Naive thymus-derived CD4-positive, alpha-beta T cell (primary cell): Measurements from ENCODE around the gene LSM4. TPM values are rescaled to one million over a fixed set of nuclear protein-coding genes. Genes with fewer than 3 reads are reported as not detected.

ENCODE experiments used
- ATAC-seq: fragments of 150-1000 bp; cut with Tn5 transposase; 2 replicates; pipeline ENCODE4 v1.10.0; 2021; ENCODE audit warnings: mild to moderate bottlenecking, moderate library complexity
- CTCF ChIA-PET: fragments of 350-600 bp; sonication (Branson Sonifier 250); formaldehyde crosslinking; loops from one replicate; lab custom pipeline; 2021; ENCODE audit warnings: antibody characterized with exemption; lab: Charles Lee
- POLR2A ChIA-PET: fragments of 350-600 bp; sonication (Branson Sonifier 250); formaldehyde crosslinking; loops from one replicate; lab custom pipeline; 2021; ENCODE audit warnings: antibody characterized with exemption, inconsistent platforms; lab: Charles Lee
- DNase-seq, 9 donors: peaks; one replicate each; pipeline versions ENCODE4 v3.0.0 to v3.0.0-alpha.2; 2020 to 2022; ENCODE audit warnings: mixed read lengths in 1 of 9
- H3K27ac ChIP-seq: one replicate; pipeline ENCODE4 v1.7.0; 2013; ENCODE audit warnings: mild to moderate bottlenecking, low read depth, low read length, moderate library complexity
- H3K27me3 ChIP-seq, 2 donors: one replicate each; pipeline ENCODE4 v1.7.0; 2013; ENCODE audit warnings: low read length in 2 of 2, mild to moderate bottlenecking in 2 of 2, moderate library complexity in 2 of 2; ENCODE audit not compliant: control insufficient read depth in 2 of 2, insufficient read depth in 2 of 2
- H3K36me3 ChIP-seq, 3 experiments: 1 replicate in 2 of 3; 2 replicates in 1 of 3; pipeline ENCODE4 v1.7.0; 2013; ENCODE audit warnings: low read length in 3 of 3, mild to moderate bottlenecking in 3 of 3, moderate library complexity in 1 of 3; ENCODE audit not compliant: insufficient read depth in 3 of 3, control insufficient read depth in 2 of 3
- H3K4me1 ChIP-seq, 2 donors: one replicate each; pipeline ENCODE4 v1.7.0; 2013; ENCODE audit warnings: low read length in 2 of 2, mild to moderate bottlenecking in 2 of 2, moderate library complexity in 1 of 2; ENCODE audit not compliant: control insufficient read depth in 2 of 2, insufficient read depth in 2 of 2
- H3K4me3 ChIP-seq: 2 replicates; pipeline ENCODE4 v1.7.0; 2013; ENCODE audit warnings: mild to moderate bottlenecking, low read length
- H3K9me3 ChIP-seq, 3 experiments: 1 replicate in 2 of 3; 2 replicates in 1 of 3; pipeline ENCODE4 v1.7.0; 2013; ENCODE audit warnings: low read length in 3 of 3; ENCODE audit not compliant: control insufficient read depth in 2 of 3
- H3K27ac Mint-ChIP-seq, 9 donors: one replicate each; pipeline ENCODE4 v1.8.0; 2020 to 2022; ENCODE audit warnings: mixed read lengths in 9 of 9, mild to moderate bottlenecking in 8 of 9, moderate library complexity in 5 of 9, inconsistent platforms in 2 of 9
- H3K27me3 Mint-ChIP-seq, 5 donors: one replicate each; pipeline ENCODE4 v1.8.0; 2021 to 2022; ENCODE audit warnings: mixed read lengths in 5 of 5, mild to moderate bottlenecking in 1 of 5
- H3K36me3 Mint-ChIP-seq, 5 donors: one replicate each; pipeline ENCODE4 v1.8.0; 2020 to 2022; ENCODE audit warnings: mixed read lengths in 5 of 5, mild to moderate bottlenecking in 3 of 5, inconsistent platforms in 1 of 5
- H3K4me1 Mint-ChIP-seq, 7 donors: one replicate each; pipeline ENCODE4 v1.8.0; 2020 to 2022; ENCODE audit warnings: mixed read lengths in 7 of 7, mild to moderate bottlenecking in 3 of 7, inconsistent platforms in 1 of 7
- H3K4me3 Mint-ChIP-seq, 10 donors: one replicate each; pipeline ENCODE4 v1.8.0; 2020 to 2022; ENCODE audit warnings: mild to moderate bottlenecking in 10 of 10, mixed read lengths in 10 of 10, moderate library complexity in 6 of 10, inconsistent platforms in 2 of 10
- H3K9me3 Mint-ChIP-seq, 11 donors: one replicate each; pipeline ENCODE4 v1.8.0; 2020 to 2022; ENCODE audit warnings: mixed read lengths in 11 of 11, mild to moderate bottlenecking in 4 of 11, inconsistent platforms in 1 of 11, moderate library complexity in 1 of 11
- intact Hi-C, 2 donors: fragments of 100-400 bp; cut with micrococcal nuclease; formaldehyde crosslinking; loops; one replicate each; pipeline ENCODE4 v1.15.1; 2023
- polyA plus RNA-seq, 2 donors: library from polyadenylated mRNA; unstranded; fragments of 300-500 nt; fragmentation: Illumina TruSeq; gene quantifications; one replicate each; pipeline ENCODE4 v1.2.3, GENCODE V29; 2021
- total RNA-seq, 6 experiments: library from RNA in 5 of 6; stranded (reverse) in 5 of 6; gene quantifications; 1 replicate in 5 of 6; 2 replicates in 1 of 6; pipeline ENCODE4 v1.2.3 and lab custom pipeline; 2021 to 2026

The LSM4 gene
- total and polyA plus RNA-seq, 7 experiments from 2014 or later: 45.3 to 163 (median 67.5) TPM

DNA sequence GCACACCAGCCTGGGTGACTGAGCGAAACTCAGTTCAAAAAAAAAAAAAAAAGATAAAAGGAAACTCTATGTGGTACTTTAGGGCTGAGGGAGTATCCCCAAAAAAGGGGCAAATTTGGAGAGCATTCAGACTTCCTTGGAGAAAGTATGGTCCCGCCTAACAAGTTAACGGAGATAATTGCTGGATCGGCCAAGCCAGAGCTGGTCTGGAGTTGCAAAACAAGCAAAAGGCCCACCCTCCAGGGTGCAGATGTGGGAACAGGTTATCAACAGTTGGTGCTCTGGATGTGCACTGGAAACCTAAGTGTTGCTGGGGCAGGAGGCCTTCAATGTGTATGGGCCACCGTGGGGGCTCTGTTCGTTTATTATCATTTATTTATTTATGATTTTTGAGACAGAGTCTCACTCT lies 51.4 kb downstream of the LSM4 start:
- Mint-ChIP-seq H3K36me3 (peaks cover 0 to 11% (median 5%) of the 10 kb centered on the region in 5 donors), H3K4me3 (peak overlapping the region in 2 of 10 donors; percentile 7 to 16), H3K27me3 (no peaks in the 10 kb centered on the region), H3K4me1 (peaks cover 10 to 28% (median 20%) of the 10 kb centered on the region in 7 donors), H3K27ac (peak overlapping the region in 5 of 9 donors; percentile 1 to 86 (median 64)), H3K9me3 (peaks cover 0 to 68% (median 0%) of the 10 kb centered on the region in 11 donors)
- no peak overlapping the region for H3K4me3 ChIP-seq
- H3K9me3 ChIP-seq: no peaks in the 10 kb centered on the region
- ChIA-PET CTCF (interaction anchor here (0.7 to 2.3 kb wide), 3 partner anchors 8 to 361 kb away, joined by 5 to 6 read pairs (median 5); no protein-coding TSS in a partner anchor), POLR2A (interaction anchor here (1.0 to 4.2 kb wide), 3 partner anchors 8 to 58 kb away, joined by 3 to 30 read pairs (median 3); partner anchors contain the start of gene JUND)
- no peak for DNase-seq
- intact Hi-C loops: loop anchor here in 1 of 2 donors (5.0 kb wide), 1 partner anchor 141 kb away; no protein-coding TSS in a partner anchor
- peaks cover 0 to 23% (median 8%) of the 10 kb centered on the region in 3 experiments for H3K36me3 ChIP-seq
- no peaks in the 10 kb centered on the region for H3K27me3 ChIP-seq
- H3K4me1 ChIP-seq: peaks cover 4 to 27% of the 10 kb centered on the region in 2 donors
- ATAC-seq: no peak
- no peak overlapping the region for H3K27ac ChIP-seq

DNA sequence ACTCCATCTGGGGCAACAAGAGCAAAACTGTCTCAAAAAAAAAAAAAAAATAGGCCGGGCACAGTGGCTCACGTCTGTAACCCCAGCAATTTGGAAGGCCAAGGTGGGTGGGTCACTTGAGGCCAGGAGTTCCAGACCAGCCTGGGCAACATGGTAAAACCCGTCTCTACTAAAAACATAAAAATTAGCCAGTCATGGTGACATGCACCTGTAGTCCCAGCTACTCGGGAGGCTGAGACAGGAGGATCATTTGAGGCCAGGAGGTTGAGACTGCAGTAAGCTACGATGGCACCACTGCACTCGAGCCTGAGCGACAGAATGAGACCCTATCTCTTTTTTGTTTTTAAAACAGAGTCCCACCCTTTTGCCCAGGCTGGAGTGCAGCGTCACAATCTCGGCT lies 52.5 kb downstream of the LSM4 start:
- peaks cover 10 to 25% (median 17%) of the 10 kb centered on the region in 7 donors for H3K4me1 Mint-ChIP-seq
- ATAC-seq: no peak
- peaks cover 0 to 17% (median 5%) of the 10 kb centered on the region in 5 donors for H3K36me3 Mint-ChIP-seq
- H3K4me3 ChIP-seq: no peak overlapping the region
- CTCF ChIA-PET: interaction anchor here (1.9 to 2.3 kb wide), 2 partner anchors 9 to 59 kb away, joined by 5 to 6 read pairs; no protein-coding TSS in a partner anchor
- DNase-seq: no peak
- H3K4me1 ChIP-seq: peaks cover under 1 to 20% of the 10 kb centered on the region in 2 donors
- no peak overlapping the region for H3K27ac ChIP-seq
- H3K9me3 Mint-ChIP-seq: peaks cover 0 to 69% (median 0%) of the 10 kb centered on the region in 11 donors
- peaks cover 0 to 28% (median 14%) of the 10 kb centered on the region in 3 experiments for H3K36me3 ChIP-seq
- H3K9me3 ChIP-seq: no peaks in the 10 kb centered on the region
- H3K4me3 Mint-ChIP-seq: no peak overlapping the region
- H3K27me3 Mint-ChIP-seq: no peaks in the 10 kb centered on the region
- H3K27ac Mint-ChIP-seq: peak overlapping the region in 1 of 9 donors; percentile 14
- no peaks in the 10 kb centered on the region for H3K27me3 ChIP-seq
- POLR2A ChIA-PET: interaction anchor here (0.9 to 4.2 kb wide), 3 partner anchors 9 to 59 kb away, joined by 5 to 30 read pairs (median 5); partner anchors contain the start of gene JUND
- intact Hi-C loops: loop anchor here in 1 of 2 donors (5.0 kb wide), 1 partner anchor 142 kb away; no protein-coding TSS in a partner anchor

DNA sequence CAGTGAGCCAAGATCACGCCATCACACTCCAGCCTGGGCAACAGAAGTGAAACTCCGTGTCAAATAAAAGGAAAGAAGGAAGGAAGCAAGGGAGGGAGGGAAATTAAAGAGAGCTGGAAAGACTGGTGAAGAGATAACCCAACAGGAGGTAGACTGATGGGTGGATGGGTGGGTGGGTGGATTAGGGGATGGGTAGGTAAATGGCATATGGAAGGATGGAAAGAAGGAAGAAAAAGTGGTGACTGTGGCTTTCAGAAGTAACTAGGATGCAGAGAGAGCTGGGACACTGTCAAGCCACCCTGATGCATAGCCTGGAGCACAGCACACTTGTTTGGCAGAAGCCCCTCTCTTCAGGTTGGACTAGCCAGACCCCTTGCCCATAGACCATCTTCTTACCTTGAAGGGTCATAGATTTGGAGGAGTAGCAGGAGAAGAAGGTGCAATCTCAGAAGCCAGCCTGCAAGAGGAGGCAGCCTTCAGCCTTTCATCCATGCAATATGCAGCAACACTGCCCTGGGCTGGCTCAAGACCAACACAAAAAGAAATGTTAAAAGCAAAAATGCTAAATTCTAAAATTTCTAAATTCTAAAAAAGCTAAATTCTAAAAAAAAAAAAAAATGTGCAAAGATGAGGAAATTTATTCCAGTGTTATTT lies 53.7 kb downstream of the LSM4 start:
- intact Hi-C loops: no loop called here
- POLR2A ChIA-PET: interaction anchor here (2.3 to 4.2 kb wide), 2 partner anchors 10 to 17 kb away, joined by 5 to 30 read pairs; partner anchors contain the start of gene JUND
- H3K36me3 ChIP-seq: peaks cover 0 to 39% (median 9%) of the 10 kb centered on the region in 3 experiments
- no peak overlapping the region for H3K4me3 ChIP-seq
- H3K9me3 Mint-ChIP-seq: peaks cover 0 to 62% (median 0%) of the 10 kb centered on the region in 11 donors
- peaks cover 0 to 20% (median 5%) of the 10 kb centered on the region in 5 donors for H3K36me3 Mint-ChIP-seq
- ATAC-seq (no peak), DNase-seq (no peak)
- H3K27ac ChIP-seq: no peak overlapping the region
- peak overlapping the region in 1 of 9 donors; percentile 51 for H3K27ac Mint-ChIP-seq
- H3K27me3 Mint-ChIP-seq: no peaks in the 10 kb centered on the region
- H3K4me1 Mint-ChIP-seq: peaks cover 0 to 14% (median 5%) of the 10 kb centered on the region in 7 donors
- H3K4me1 ChIP-seq: peaks cover 0 to 9% of the 10 kb centered on the region in 2 donors
- H3K4me3 Mint-ChIP-seq: no peak overlapping the region
- H3K27me3 ChIP-seq: no peaks in the 10 kb centered on the region
- H3K9me3 ChIP-seq: no peaks in the 10 kb centered on the region
- CTCF ChIA-PET: interaction anchor here (0.6 to 2.3 kb wide), 5 partner anchors 10 to 142 kb away, joined by 3 to 6 read pairs (median 4); no protein-coding TSS in a partner anchor

DNA sequence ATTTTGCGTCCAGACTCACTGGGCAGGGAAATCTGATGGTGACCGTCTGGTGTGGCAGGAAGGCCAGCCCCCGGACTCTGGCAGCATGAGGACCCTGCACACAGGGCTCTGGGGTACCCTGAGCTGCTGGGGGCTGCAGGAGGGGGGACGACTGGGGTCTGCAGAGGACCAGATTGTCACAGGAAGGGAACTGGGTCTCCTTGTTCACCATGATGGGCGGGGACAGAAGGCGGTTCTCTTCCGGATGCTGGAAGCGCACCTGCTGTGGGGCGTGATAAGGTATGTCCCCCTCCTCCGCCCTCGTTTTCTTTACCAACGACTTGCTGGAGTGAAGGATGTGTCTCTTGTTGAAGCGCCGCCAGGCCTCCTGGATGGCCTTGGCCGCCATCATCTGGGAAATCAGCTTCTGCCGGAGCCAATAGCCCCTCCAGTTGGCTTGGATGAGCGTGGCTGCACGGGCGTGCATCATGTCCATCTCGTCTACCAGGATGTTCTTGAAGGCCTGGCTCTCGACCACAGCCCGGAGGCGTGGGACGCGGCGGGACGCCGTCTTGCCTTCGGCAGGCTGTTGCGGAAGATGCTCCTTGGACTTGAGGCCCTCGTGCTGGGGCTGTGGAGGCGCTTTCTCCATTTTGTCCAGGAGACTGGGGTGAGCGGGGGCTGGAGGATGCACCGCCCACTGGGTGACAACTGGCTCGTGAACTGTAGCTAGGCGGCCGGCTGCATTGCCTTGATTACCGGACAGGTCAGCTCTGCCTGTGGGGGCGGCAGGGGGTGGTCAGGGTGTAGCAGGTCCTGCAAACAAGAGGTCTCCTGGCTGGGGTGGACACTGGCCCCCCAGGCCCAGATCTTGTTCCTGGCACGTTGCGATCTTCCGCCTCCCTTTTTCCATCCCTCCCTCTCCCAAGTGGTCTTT lies 55.8 kb downstream of the LSM4 start:
- no peaks in the 10 kb centered on the region for H3K27me3 ChIP-seq
- intact Hi-C loops: no loop called here
- POLR2A ChIA-PET: interaction anchor here (4.2 kb wide), 1 partner anchor 13 kb away, joined by 30 read pairs; the partner anchor contains the start of gene JUND
- no peaks in the 10 kb centered on the region for H3K9me3 ChIP-seq
- peaks cover 0 to 7% (median 0%) of the 10 kb centered on the region in 7 donors for H3K4me1 Mint-ChIP-seq
- H3K36me3 ChIP-seq: peaks cover 0 to 40% (median 9%) of the 10 kb centered on the region in 3 experiments
- no peak overlapping the region for H3K4me3 Mint-ChIP-seq
- H3K27ac Mint-ChIP-seq: peak overlapping the region in 1 of 9 donors; percentile 48
- H3K4me1 ChIP-seq: no peaks in the 10 kb centered on the region
- H3K4me3 ChIP-seq: no peak overlapping the region
- peaks cover 0 to 20% (median 5%) of the 10 kb centered on the region in 5 donors for H3K36me3 Mint-ChIP-seq
- CTCF ChIA-PET: no interaction called here
- ATAC-seq: no peak
- peaks cover 0 to 43% (median 0%) of the 10 kb centered on the region in 11 donors for H3K9me3 Mint-ChIP-seq
- no peak for DNase-seq
- H3K27ac ChIP-seq: no peak overlapping the region
- no peaks in the 10 kb centered on the region for H3K27me3 Mint-ChIP-seq

DNA sequence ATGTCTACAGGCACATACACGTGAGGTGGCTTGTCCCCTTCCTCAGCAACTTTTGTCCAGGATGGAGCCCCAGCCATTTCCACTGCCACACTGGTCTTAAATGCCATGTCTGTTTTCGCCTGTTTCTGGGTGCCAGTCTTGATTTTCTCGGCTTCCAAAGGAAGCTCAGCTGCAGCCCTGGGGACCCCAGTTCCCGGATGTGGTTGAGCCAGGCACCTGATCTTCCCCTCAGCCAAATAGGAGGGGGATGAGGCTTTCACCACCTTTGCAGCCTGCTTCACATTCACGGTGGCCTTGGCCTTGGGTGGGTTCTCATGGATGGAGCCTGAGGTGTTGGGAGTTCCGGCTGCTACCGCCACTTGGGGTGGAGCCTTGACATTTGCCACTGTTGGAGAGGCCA lies 57.3 kb downstream of the LSM4 start:
- Mint-ChIP-seq H3K4me3 (peak overlapping the region in 2 of 10 donors; percentile 19 to 27), H3K36me3 (peaks cover 0 to 20% (median 5%) of the 10 kb centered on the region in 5 donors), H3K9me3 (peaks cover 0 to 32% (median 0%) of the 10 kb centered on the region in 11 donors), H3K27me3 (no peaks in the 10 kb centered on the region), H3K4me1 (peaks cover 0 to 10% (median under 1%) of the 10 kb centered on the region in 7 donors), H3K27ac (peak overlapping the region in 1 of 9 donors; percentile 11)
- Histone ChIP-seq H3K9me3 (no peaks in the 10 kb centered on the region), H3K4me1 (no peaks in the 10 kb centered on the region), H3K4me3 (no peak overlapping the region), H3K27me3 (no peaks in the 10 kb centered on the region), H3K36me3 (peaks cover 0 to 40% (median 9%) of the 10 kb centered on the region in 3 experiments), H3K27ac (no peak overlapping the region)
- POLR2A ChIA-PET: no interaction called here
- DNase-seq (no peak), ATAC-seq (no peak)
- CTCF ChIA-PET: interaction anchor here (1.9 kb wide), 1 partner anchor 14 kb away, joined by 4 read pairs; no protein-coding TSS in a partner anchor
- intact Hi-C loops: no loop called here
